ENCODE measurements around the gene G2E3.

DNA sequence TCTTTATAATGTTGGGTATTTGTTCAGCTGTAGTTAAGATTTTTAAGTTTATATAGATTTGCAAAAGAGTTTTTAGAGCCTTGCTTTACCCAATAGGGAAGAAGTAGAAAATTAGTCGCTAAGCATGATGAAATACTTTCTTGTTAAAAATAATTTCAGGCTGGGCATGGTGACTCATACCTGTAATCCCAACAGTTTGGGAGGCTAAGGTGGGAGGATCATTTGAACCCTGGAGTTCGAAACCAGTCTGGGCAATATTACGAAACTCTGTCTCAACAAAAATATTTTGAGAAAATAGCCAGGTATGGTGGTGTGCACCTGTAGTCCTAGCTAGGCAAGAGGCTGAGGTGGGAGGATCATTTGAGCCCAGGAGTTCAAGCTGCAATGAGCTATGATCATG, 44.4 kb downstream of the G2E3 start:
- TF ChIP-seq, protein P1, sequence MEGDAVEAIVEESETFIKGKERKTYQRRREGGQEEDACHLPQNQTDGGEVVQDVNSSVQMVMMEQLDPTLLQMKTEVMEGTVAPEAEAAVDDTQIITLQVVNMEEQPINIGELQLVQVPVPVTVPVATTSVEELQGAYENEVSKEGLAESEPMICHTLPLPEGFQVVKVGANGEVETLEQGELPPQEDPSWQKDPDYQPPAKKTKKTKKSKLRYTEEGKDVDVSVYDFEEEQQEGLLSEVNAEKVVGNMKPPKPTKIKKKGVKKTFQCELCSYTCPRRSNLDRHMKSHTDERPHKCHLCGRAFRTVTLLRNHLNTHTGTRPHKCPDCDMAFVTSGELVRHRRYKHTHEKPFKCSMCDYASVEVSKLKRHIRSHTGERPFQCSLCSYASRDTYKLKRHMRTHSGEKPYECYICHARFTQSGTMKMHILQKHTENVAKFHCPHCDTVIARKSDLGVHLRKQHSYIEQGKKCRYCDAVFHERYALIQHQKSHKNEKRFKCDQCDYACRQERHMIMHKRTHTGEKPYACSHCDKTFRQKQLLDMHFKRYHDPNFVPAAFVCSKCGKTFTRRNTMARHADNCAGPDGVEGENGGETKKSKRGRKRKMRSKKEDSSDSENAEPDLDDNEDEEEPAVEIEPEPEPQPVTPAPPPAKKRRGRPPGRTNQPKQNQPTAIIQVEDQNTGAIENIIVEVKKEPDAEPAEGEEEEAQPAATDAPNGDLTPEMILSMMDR (IDR thresholded peaks at IDR 0.05 in 4 of 5, conservative IDR thresholded peaks at IDR 0.05 in 1 of 5), result no peak
- TF ChIP-seq POLR2A (IDR thresholded peaks at IDR 0.05), result no peak

All from gastrocnemius medialis (tissue), 4 donors.